PC-9 (cell line): ENCODE results near the gene PTPRT. TPM values are rescaled to one million over a fixed set of nuclear protein-coding genes. Genes with fewer than 3 reads are reported as not detected.

Experiments
- BruUV-seq: library from RNA; stranded (reverse); fragments of 400-500 nt; replicated peaks from 2 replicates; lab custom pipeline; 2021; lab: Mats Ljungman, UMichigan
- CTCF ChIA-PET: fragments of 300-600 bp; sonication (Branson Sonifier 250); formaldehyde crosslinking; loops from one replicate; lab custom pipeline; 2022; ENCODE audit warnings: antibody characterized with exemption; lab: Charles Lee
- POLR2A ChIA-PET: fragments of 300-600 bp; sonication (Branson Sonifier 250); formaldehyde crosslinking; loops from one replicate; lab custom pipeline; 2022; ENCODE audit warnings: antibody characterized with exemption; ENCODE audit not compliant: unreplicated experiment; lab: Charles Lee
- DNase-seq, 2 experiments: peaks; one replicate each; pipeline versions ENCODE4 v3.0.0 to v3.0.0-alpha.2; 2015 to 2022; ENCODE audit warnings: mixed read lengths in 1 of 2
- H2AFZ ChIP-seq: fragments of 200-600 bp; sonication (generic); 2 replicates; pipeline ENCODE4 v1.8.1; 2017; ENCODE audit warnings: antibody characterized with exemption
- H3F3A ChIP-seq: fragments of 200-600 bp; sonication (generic); 2 replicates; pipeline ENCODE4 v1.8.1; 2017; ENCODE audit warnings: antibody characterized with exemption, mild to moderate bottlenecking, low read depth; ENCODE audit not compliant: insufficient read depth
- H3K27ac ChIP-seq: fragments of 200-600 bp; sonication (generic); 2 replicates; pipeline ENCODE4 v1.6.1; 2016; ENCODE audit warnings: mixed run types
- H3K27me3 ChIP-seq: fragments of 200-600 bp; sonication (generic); 2 replicates; pipeline ENCODE4 v1.6.1; 2016; ENCODE audit warnings: low read depth, mixed run types; ENCODE audit not compliant: insufficient read depth
- H3K36me3 ChIP-seq: fragments of 200-600 bp; sonication (generic); 2 replicates; pipeline ENCODE4 v1.6.1; 2016; ENCODE audit warnings: low read depth, mixed run types
- H3K4me1 ChIP-seq: fragments of 200-600 bp; sonication (generic); replicated peaks from 2 replicates; pipeline ENCODE4 v1.6.1; 2016; ENCODE audit warnings: mixed run types; ENCODE audit not compliant: insufficient read depth
- H3K4me2 ChIP-seq: fragments of 200-600 bp; sonication (generic); 2 replicates; pipeline ENCODE4 v1.6.1; 2017; ENCODE audit warnings: mixed run types
- H3K4me3 ChIP-seq: fragments of 200-600 bp; sonication (generic); 2 replicates; pipeline ENCODE4 v1.6.1; 2016; ENCODE audit warnings: mixed run types
- H3K79me2 ChIP-seq: fragments of 200-600 bp; sonication (generic); 2 replicates; pipeline ENCODE4 v1.6.1; 2017; ENCODE audit warnings: low read depth, mixed run types
- H3K9me2 ChIP-seq: fragments of 200-600 bp; sonication (generic); 2 replicates; pipeline ENCODE4 v1.8.1; 2017; ENCODE audit warnings: mild to moderate bottlenecking; ENCODE audit not compliant: insufficient read depth
- H3K9me3 ChIP-seq: fragments of 200-600 bp; sonication (generic); 2 replicates; pipeline ENCODE4 v1.8.1; 2016; ENCODE audit warnings: low read depth; ENCODE audit not compliant: insufficient read depth
- H4K20me1 ChIP-seq: fragments of 200-600 bp; sonication (generic); 2 replicates; pipeline ENCODE4 v1.8.1; 2017; ENCODE audit not compliant: insufficient read depth
- EZH2 ChIP-seq: fragments of 200-600 bp; sonication (generic); IDR thresholded peaks from 2 replicates; pipeline ENCODE4 v1.8.0; 2017; ENCODE audit warnings: antibody characterized with exemption, low read depth
- intact Hi-C: fragments of 100-400 bp; cut with micrococcal nuclease; formaldehyde crosslinking; loops from one replicate; pipeline ENCODE4 v1.10.0; 2022; ENCODE audit not compliant: unreplicated experiment
- total RNA-seq: library from RNA; stranded (reverse); gene quantifications from 2 replicates; pipeline ENCODE4 v1.2.3, GENCODE V29; 2021
- TF ChIP-seq, protein P1 (sequence below): fragments of 200-600 bp; sonication (generic); conservative IDR thresholded peaks from 2 replicates; pipeline ENCODE4 v1.6.1; 2017; ENCODE audit warnings: mixed run types, antibody characterized with exemption, mild to moderate bottlenecking, moderate library complexity

The PTPRT gene
- total RNA-seq, 1 experiment from 2014 or later: not detected

DNA sequence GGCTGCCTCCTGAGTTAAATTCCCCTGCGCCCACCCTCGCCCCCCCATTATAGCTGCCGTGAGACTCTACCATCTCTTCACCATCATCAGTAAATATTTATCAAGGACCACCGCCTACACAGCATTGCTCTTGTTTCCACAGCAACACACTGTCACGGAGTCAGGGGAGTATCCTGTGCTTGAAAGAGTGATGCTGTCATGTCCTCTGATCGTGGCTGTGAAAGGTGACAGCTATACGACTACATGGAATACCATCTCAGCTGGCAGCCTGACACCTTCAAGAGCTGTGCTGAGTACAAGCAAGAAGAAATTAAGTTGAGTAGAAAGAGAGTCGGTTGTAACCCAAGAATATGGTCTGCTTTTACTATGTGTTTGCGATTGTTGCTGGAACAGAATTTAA lies 3.4 kb downstream of the PTPRT start:
- no peaks in the 10 kb centered on the region for H3K36me3 ChIP-seq
- no peak overlapping the region for H3K27ac ChIP-seq
- H3K27me3 ChIP-seq: peaks cover 61% of the 10 kb centered on the region
- no peak overlapping the region for H2AFZ ChIP-seq
- DNase-seq: no peak
- H3K9me3 ChIP-seq: no peaks in the 10 kb centered on the region
- no peaks in the 10 kb centered on the region for H4K20me1 ChIP-seq
- no peak overlapping the region for H3K4me2 ChIP-seq
- intact Hi-C loops: loop anchor here (5.0 kb wide), 3 partner anchors 221 to 1844 kb away; partner anchors contain the start of gene LPIN3
- BruUV-seq: no TSS peak
- no peaks in the 10 kb centered on the region for H3K9me2 ChIP-seq
- H3K79me2 ChIP-seq: no peaks in the 10 kb centered on the region
- H3K4me1 ChIP-seq: no peaks in the 10 kb centered on the region
- H3F3A ChIP-seq: no peaks in the 10 kb centered on the region
- no peak overlapping the region for H3K4me3 ChIP-seq
- POLR2A ChIA-PET: no interaction called here
- CTCF ChIA-PET: interaction anchor here (0.7 kb wide), 1 partner anchor 25 kb away, joined by 6 read pairs; no protein-coding TSS in a partner anchor
- TF ChIP-seq, protein P1, sequence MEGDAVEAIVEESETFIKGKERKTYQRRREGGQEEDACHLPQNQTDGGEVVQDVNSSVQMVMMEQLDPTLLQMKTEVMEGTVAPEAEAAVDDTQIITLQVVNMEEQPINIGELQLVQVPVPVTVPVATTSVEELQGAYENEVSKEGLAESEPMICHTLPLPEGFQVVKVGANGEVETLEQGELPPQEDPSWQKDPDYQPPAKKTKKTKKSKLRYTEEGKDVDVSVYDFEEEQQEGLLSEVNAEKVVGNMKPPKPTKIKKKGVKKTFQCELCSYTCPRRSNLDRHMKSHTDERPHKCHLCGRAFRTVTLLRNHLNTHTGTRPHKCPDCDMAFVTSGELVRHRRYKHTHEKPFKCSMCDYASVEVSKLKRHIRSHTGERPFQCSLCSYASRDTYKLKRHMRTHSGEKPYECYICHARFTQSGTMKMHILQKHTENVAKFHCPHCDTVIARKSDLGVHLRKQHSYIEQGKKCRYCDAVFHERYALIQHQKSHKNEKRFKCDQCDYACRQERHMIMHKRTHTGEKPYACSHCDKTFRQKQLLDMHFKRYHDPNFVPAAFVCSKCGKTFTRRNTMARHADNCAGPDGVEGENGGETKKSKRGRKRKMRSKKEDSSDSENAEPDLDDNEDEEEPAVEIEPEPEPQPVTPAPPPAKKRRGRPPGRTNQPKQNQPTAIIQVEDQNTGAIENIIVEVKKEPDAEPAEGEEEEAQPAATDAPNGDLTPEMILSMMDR: no peak
- TF ChIP-seq EZH2: no peak

- no peaks in the 10 kb centered on the region for H3K9me3 ChIP-seq
- intact Hi-C loops: loop anchor here (5.0 kb wide), 3 partner anchors 221 to 1844 kb away; partner anchors contain the start of gene LPIN3
- H3K27me3 ChIP-seq: peaks cover 64% of the 10 kb centered on the region
- no peaks in the 10 kb centered on the region for H4K20me1 ChIP-seq
- no peaks in the 10 kb centered on the region for H3K9me2 ChIP-seq
- POLR2A ChIA-PET: no interaction called here
- no peak overlapping the region for H2AFZ ChIP-seq
- no TSS peak for BruUV-seq
- no peak for DNase-seq
- H3F3A ChIP-seq: no peaks in the 10 kb centered on the region
- no peak overlapping the region for H3K27ac ChIP-seq
- no peaks in the 10 kb centered on the region for H3K4me1 ChIP-seq
- H3K79me2 ChIP-seq: no peaks in the 10 kb centered on the region
- TF ChIP-seq, protein P1: no peak
- no peak for TF ChIP-seq EZH2
- H3K4me2 ChIP-seq: no peak overlapping the region
- CTCF ChIA-PET: interaction anchor here (0.7 kb wide), 1 partner anchor 25 kb away, joined by 6 read pairs; no protein-coding TSS in a partner anchor
- no peaks in the 10 kb centered on the region for H3K36me3 ChIP-seq
- H3K4me3 ChIP-seq: no peak overlapping the region
These were observed 3.8 kb downstream of the PTPRT start for GRCh38 chr20:43185901-43186300.

DNA sequence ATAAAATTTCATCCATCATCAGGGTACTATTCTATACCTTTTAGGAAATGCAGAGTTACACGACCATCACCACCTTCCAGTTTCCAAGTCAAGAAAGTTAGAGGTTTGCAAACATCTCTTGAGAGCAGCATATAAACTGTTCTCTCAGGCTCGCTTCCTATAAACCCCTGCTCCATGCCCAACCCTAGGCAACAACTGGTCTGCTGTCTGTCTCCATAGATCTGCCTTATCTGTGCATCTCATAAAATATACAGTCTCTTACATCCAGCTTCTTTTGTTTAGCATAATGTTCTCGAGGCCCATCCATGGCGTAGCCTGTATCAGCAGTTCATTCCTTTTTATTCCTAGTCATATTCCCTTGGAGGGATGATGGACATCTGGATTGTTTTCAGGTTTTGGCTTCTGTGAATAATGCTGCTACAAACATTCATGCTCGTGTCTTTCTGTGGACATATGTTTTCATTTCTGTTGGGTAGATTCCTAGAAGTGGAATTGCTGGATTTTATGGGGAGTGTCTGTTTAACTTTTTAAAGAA lies 6.1 kb downstream of the PTPRT start:
- no peak for TF ChIP-seq EZH2
- TF ChIP-seq, protein P1: no peak
- no peak for DNase-seq
- no peaks in the 10 kb centered on the region for H3F3A ChIP-seq
- BruUV-seq: no TSS peak
- CTCF ChIA-PET: no interaction called here
- no peak overlapping the region for H3K4me2 ChIP-seq
- H3K4me1 ChIP-seq: no peaks in the 10 kb centered on the region
- POLR2A ChIA-PET: no interaction called here
- H3K36me3 ChIP-seq: no peaks in the 10 kb centered on the region
- H3K4me3 ChIP-seq: no peak overlapping the region
- H4K20me1 ChIP-seq: no peaks in the 10 kb centered on the region
- H3K27ac ChIP-seq: no peak overlapping the region
- H3K9me3 ChIP-seq: no peaks in the 10 kb centered on the region
- intact Hi-C loops: no loop called here
- no peak overlapping the region for H2AFZ ChIP-seq
- H3K9me2 ChIP-seq: no peaks in the 10 kb centered on the region
- no peaks in the 10 kb centered on the region for H3K79me2 ChIP-seq
- H3K27me3 ChIP-seq: peaks cover 64% of the 10 kb centered on the region
